Fibroblast of lung (primary cell): Measurements from ENCODE around the gene DOK1. TPM values are rescaled to one million over a fixed set of nuclear protein-coding genes. Genes with fewer than 3 reads are reported as not detected.

ENCODE experiments used
- DNase-seq, 2 donors: peaks; one replicate each; pipeline versions ENCODE4 v3.0.0 to v3.0.0-alpha.2; 2010; ENCODE audit warnings: low read depth in 2 of 2
- H2AFZ ChIP-seq: 2 replicates; pipeline ENCODE4 v1.5.1; 2012; ENCODE audit warnings: low read length, control low read depth, inconsistent platforms
- H3K27ac ChIP-seq: 2 replicates; pipeline ENCODE4 v1.5.1; 2011; ENCODE audit warnings: low read length, control low read depth; ENCODE audit not compliant: insufficient read depth
- H3K27me3 ChIP-seq: 2 replicates; pipeline ENCODE4 v1.5.1; 2011; ENCODE audit warnings: mild to moderate bottlenecking, low read length; ENCODE audit not compliant: control insufficient read depth, insufficient read depth
- H3K36me3 ChIP-seq: 2 replicates; pipeline ENCODE4 v1.5.1; 2011; ENCODE audit warnings: low read length; ENCODE audit not compliant: control insufficient read depth, insufficient read depth
- H3K4me1 ChIP-seq: 2 replicates; pipeline ENCODE4 v1.5.1; 2011; ENCODE audit warnings: low read length; ENCODE audit not compliant: control insufficient read depth, insufficient read depth; ENCODE audit errors: extremely low read depth
- H3K4me2 ChIP-seq: 2 replicates; pipeline ENCODE4 v1.5.1; 2011; ENCODE audit warnings: low read length, control low read depth; ENCODE audit not compliant: insufficient read depth; ENCODE audit errors: extremely low read depth
- H3K4me3 ChIP-seq, 4 experiments: fragments of 200-600 bp in 1 of 4; sonication (generic) in 1 of 4; replicated peaks in 1 of 4; 2 replicates each; pipeline ENCODE4 v1.5.1; 2011 to 2016; ENCODE audit warnings: low read length in 4 of 4, low read depth in 3 of 4, mild to moderate bottlenecking in 3 of 4, control low read depth in 2 of 4, inconsistent platforms in 1 of 4, mixed read lengths in 1 of 4; ENCODE audit not compliant: insufficient read depth in 1 of 4; ENCODE audit errors: control extremely low read depth in 1 of 4
- H3K79me2 ChIP-seq: 2 replicates; pipeline ENCODE4 v1.5.1; 2012; ENCODE audit warnings: mild to moderate bottlenecking, low read length, inconsistent platforms; ENCODE audit not compliant: control insufficient read depth, insufficient read depth
- H3K9ac ChIP-seq: 2 replicates; pipeline ENCODE4 v1.5.1; 2011; ENCODE audit warnings: mild to moderate bottlenecking, low read length, control low read depth; ENCODE audit not compliant: insufficient read depth
- H3K9me3 ChIP-seq: 2 replicates; pipeline ENCODE4 v1.5.1; 2012; ENCODE audit warnings: low read depth, low read length; ENCODE audit not compliant: control insufficient read depth, insufficient read depth
- H4K20me1 ChIP-seq: 2 replicates; pipeline ENCODE4 v1.5.1; 2011; ENCODE audit warnings: low read length; ENCODE audit not compliant: control insufficient read depth, insufficient read depth; ENCODE audit errors: extremely low read depth
- CTCF ChIP-seq, 2 donors: IDR thresholded peaks in 1 of 2; conservative IDR thresholded peaks in 1 of 2; 1 replicate in 1 of 2; 2 replicates in 1 of 2; pipeline ENCODE4 v1.5.1; 2011 to 2012; ENCODE audit warnings: low read length in 2 of 2, control low read depth in 1 of 2, inconsistent platforms in 1 of 2, low read depth in 1 of 2, mild to moderate bottlenecking in 1 of 2
- EZH2 ChIP-seq: IDR thresholded peaks from 2 replicates; pipeline ENCODE4 v1.5.1; 2012; ENCODE audit warnings: low read length, control low read depth, mild to moderate bottlenecking; ENCODE audit errors: missing control alignments
- polyA plus RNA-seq, 2 donors: library from polyadenylated mRNA; depleted of rRNA in 1 of 2; stranded (reverse) in 1 of 2; unstranded in 1 of 2; fragments of >200 nt; gene quantifications; 2 replicates each; pipeline ENCODE4 v1.2.1, GENCODE V29; 2011 to 2012; ENCODE audit warnings: missing spikeins in 1 of 2
- total RNA-seq: library from RNA; depleted of rRNA; stranded (reverse); fragments of >200 nt; gene quantifications from 2 replicates; pipeline ENCODE4 v1.2.1, GENCODE V29; 2014

DOK1 gene
- total and polyA plus RNA-seq, 2 donors (not counting 1 experiment from before 2014, with no cell fraction given): 11.4 to 31.7 TPM

- Histone ChIP-seq H3K9ac (no peak overlapping the region), H3K27ac (peak overlapping the region; percentile 44), H2AFZ (no peak overlapping the region), H3K79me2 (no peaks in the 10 kb centered on the region), H3K36me3 (no peaks in the 10 kb centered on the region), H3K4me2 (peak overlapping the region; percentile 48), H3K27me3 (no peaks in the 10 kb centered on the region), H3K9me3 (no peaks in the 10 kb centered on the region), H3K4me3 (no peak overlapping the region), H3K4me1 (peaks cover 10% of the 10 kb centered on the region), H4K20me1 (no peaks in the 10 kb centered on the region)
- no peak for TF ChIP-seq CTCF (conservative IDR thresholded peaks at IDR 0.05 in 1 of 2, IDR thresholded peaks at IDR 0.05 in 1 of 2; ENCODE audit: low read depth in 1 of 2, low read length in 2 of 2)
- DNase-seq: peak in 1 of 2 donors; percentile 62
Observed at GRCh38 chr2:74576211-74576862, 21.8 kb downstream of the DOK1 start.

GRCh38 chr2:74576863-74577229 lies 22.3 kb downstream of the DOK1 start:
- H3K4me1 ChIP-seq: peaks cover 10% of the 10 kb centered on the region
- peak overlapping the region; percentile 48 for H3K4me2 ChIP-seq
- peak; percentile 66 to 90 for DNase-seq
- H3K27me3 ChIP-seq: no peaks in the 10 kb centered on the region
- no peak overlapping the region for H2AFZ ChIP-seq
- H3K9me3 ChIP-seq: no peaks in the 10 kb centered on the region
- H3K27ac ChIP-seq: peak overlapping the region; percentile 44
- no peaks in the 10 kb centered on the region for H3K36me3 ChIP-seq
- no peak overlapping the region for H3K4me3 ChIP-seq
- no peak overlapping the region for H3K9ac ChIP-seq
- no peaks in the 10 kb centered on the region for H4K20me1 ChIP-seq
- peak; percentile 6 to 14 for TF ChIP-seq CTCF (conservative IDR thresholded peaks at IDR 0.05 in 1 of 2, IDR thresholded peaks at IDR 0.05 in 1 of 2; ENCODE audit: low read depth in 1 of 2, low read length in 2 of 2)
- TF ChIP-seq EZH2: no peak
- no peaks in the 10 kb centered on the region for H3K79me2 ChIP-seq

- no peaks in the 10 kb centered on the region for H3K27me3 ChIP-seq
- no peaks in the 10 kb centered on the region for H3K9me3 ChIP-seq
- no peaks in the 10 kb centered on the region for H3K79me2 ChIP-seq
- no peak for TF ChIP-seq CTCF (conservative IDR thresholded peaks at IDR 0.05 in 1 of 2, IDR thresholded peaks at IDR 0.05 in 1 of 2; ENCODE audit: low read depth in 1 of 2, low read length in 2 of 2)
- no peak for TF ChIP-seq EZH2
- H3K27ac ChIP-seq: no peak overlapping the region
- no peak overlapping the region for H3K9ac ChIP-seq
- no peak for DNase-seq
- H3K36me3 ChIP-seq: no peaks in the 10 kb centered on the region
- peak overlapping the region; percentile 51 for H2AFZ ChIP-seq
- H3K4me2 ChIP-seq: no peak overlapping the region
- peaks cover 10% of the 10 kb centered on the region for H3K4me1 ChIP-seq
- H4K20me1 ChIP-seq: no peaks in the 10 kb centered on the region
- H3K4me3 ChIP-seq: no peak overlapping the region
Observed at GRCh38 chr2:74577448-74577847, 22.9 kb downstream of the DOK1 start.
